Measurements from ENCODE around the gene CYYR1. TPM values are rescaled to one million over a fixed set of nuclear protein-coding genes. Genes with fewer than 3 reads are reported as not detected.

Gene CYYR1
- total RNA-seq, 4 donors from 2014 or later, result 7.6 to 36.0 (median 22.9) TPM

DNA sequence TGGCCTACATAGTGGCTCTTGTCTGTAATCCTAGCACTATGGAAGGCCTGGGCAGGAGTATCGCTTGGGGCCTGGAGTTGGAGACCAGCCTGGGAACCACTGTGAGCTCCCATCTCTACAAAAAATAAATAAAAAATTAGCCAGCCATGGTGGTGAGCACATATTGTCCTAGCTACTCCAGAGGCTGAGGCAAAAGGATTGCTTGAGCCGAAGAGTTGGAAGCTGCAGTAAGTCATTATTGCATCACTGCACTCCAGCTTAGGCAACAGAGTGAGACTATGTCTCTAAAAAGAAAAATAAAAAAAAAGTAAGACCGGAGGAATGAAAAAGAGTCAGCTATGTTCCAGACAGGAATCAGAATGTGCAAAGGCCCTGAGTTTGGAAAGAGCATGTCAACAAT is 115.3 kb downstream of the CYYR1 start:
- TF ChIP-seq, protein P1, sequence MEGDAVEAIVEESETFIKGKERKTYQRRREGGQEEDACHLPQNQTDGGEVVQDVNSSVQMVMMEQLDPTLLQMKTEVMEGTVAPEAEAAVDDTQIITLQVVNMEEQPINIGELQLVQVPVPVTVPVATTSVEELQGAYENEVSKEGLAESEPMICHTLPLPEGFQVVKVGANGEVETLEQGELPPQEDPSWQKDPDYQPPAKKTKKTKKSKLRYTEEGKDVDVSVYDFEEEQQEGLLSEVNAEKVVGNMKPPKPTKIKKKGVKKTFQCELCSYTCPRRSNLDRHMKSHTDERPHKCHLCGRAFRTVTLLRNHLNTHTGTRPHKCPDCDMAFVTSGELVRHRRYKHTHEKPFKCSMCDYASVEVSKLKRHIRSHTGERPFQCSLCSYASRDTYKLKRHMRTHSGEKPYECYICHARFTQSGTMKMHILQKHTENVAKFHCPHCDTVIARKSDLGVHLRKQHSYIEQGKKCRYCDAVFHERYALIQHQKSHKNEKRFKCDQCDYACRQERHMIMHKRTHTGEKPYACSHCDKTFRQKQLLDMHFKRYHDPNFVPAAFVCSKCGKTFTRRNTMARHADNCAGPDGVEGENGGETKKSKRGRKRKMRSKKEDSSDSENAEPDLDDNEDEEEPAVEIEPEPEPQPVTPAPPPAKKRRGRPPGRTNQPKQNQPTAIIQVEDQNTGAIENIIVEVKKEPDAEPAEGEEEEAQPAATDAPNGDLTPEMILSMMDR (IDR thresholded peaks at IDR 0.05; ENCODE audit: low read depth), result no peak

DNA sequence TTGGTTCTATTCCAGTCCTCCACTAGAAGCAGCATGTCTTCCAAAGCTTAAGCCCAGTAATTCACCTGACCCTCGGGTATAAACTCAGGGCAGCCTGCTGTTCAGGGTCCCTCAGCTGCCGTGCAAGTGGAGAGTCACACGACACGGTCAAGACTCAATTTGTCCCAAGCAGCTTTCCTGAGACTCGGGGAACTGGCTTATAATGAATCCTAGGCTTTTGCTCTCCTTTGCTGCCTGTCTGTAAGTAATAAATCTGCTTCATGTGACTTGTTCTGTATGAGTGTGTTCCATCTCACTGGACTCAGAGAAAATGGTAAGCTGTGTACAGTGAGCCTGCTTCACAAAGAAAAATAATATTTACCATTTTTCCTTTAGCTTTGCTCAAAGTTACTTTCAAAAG is 119.8 kb downstream of the CYYR1 start:
- TF ChIP-seq, protein P1 (IDR thresholded peaks at IDR 0.05; ENCODE audit: low read depth), result no peak

DNA sequence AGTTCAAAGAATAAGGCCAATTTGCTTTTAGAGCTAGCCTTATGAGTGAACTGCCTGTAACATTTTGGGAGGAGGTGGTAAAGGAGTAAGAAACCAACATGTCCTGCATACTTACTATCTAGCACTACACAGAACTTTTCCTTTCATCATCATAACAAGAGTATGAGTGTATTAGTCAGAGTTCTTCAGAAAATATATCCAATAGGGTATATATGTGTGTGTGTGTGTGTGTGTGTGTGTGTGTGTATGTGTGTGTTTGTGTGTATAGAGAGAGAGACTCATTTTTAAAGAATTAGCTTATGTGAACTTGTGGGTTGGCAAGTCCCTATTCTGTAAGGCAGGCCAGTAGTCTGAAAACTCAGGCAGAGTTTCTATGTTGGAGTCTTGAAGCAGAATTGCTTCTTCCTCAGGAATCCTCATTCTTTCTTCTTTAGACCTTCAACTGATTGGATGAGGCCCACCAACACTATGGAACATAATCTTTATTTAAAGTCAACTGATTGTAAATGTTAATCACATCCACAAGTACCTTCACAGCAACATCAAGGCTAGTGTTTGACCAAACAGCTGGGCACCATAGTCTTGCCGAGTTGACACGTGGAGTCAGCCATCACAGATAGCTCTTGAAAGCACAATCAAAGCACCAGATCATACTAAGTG is 121.9 kb downstream of the CYYR1 start:
- TF ChIP-seq, protein P1 (IDR thresholded peaks at IDR 0.05; ENCODE audit: low read depth), result no peak

DNA sequence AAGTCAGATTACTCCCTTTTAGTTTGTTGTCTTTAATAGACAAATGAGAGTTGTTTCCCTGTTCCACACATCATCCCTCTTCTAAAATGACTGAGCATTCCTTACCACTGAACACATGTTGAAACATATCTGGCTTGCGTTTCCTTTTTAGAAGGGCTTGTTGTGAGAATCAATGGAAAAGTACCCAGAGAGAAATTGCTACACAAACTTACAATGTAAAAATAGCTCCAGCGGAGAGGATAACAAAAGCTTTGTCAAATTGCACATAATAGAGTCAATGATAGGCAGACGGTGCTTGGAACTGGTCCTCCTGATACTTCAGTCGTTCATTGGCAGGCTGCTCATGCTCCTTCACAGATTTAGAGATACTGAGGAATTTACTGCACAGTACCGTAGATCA is 123.9 kb downstream of the CYYR1 start:
- TF ChIP-seq, protein P1 (IDR thresholded peaks at IDR 0.05; ENCODE audit: low read depth), result no peak

DNA sequence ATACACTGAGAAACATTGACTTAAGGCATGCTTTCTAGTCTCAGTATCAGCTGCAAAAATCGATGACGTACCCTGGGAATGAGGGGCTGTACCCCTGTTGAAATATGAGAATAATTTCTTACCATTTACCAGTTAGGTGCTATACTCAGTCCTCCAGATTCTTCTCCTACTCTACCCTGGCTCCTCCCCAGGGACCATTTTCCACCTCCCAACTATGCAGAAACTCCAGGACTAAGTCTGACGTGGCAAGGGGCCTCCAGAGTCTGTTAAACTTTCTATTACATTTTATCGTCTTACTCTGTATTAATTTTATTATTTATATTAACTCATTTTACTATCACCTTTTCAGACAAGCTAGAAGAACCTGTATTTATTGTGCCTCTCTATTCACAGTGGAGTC is 124.3 kb downstream of the CYYR1 start:
- TF ChIP-seq, protein P1 (IDR thresholded peaks at IDR 0.05; ENCODE audit: low read depth), result no peak

DNA sequence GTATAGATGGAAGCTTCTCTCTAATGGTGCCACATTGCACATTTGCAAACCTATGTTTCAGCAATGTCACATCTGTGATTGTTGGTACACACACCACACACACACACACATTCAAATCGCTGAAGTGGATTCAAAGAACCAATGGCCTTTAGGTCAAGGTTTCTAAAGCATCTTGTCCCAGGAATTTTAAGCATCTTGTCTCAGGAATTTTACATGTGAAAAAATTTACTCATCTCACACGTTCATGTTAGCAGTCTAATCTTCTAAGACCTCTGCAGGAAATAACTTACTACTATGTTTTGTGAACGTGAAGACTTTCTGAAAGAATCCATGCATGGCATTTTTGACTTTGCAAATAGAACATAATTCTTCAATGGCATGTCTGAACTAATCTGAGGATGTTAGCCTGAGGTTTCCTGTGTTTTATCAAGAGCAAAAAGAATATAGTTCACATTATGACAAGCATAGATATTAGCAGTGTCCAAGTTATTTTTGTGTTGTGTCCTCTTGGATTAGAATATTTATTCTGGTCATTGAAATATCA is 125.1 kb downstream of the CYYR1 start:
- TF ChIP-seq, protein P1 (IDR thresholded peaks at IDR 0.05; ENCODE audit: low read depth), result no peak

DNA sequence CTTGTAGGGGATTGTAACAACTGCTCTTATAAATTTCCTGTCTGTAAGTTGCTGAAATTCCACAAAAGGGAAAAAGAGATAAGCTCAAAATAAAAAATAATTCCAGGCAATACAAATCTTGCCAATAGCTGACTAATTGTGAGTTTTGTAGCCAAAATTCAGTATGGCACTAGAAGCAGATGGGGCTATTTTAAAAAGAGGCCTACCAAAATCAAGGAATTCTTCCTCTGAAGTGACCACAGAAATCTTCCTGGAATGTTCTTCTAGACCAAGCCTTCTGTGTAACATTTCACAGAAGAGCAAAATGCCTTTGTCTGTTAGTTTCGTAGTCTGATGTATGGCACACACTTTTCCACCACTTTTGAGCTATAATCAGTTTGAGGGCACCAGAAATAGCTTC is 127.6 kb downstream of the CYYR1 start:
- TF ChIP-seq, protein P1 (IDR thresholded peaks at IDR 0.05; ENCODE audit: low read depth), result no peak

All from subcutaneous adipose tissue (tissue), 4 donors.